ENCODE measurements around the gene TMEM203.

- no peak for TF ChIP-seq CTCF (IDR thresholded peaks at IDR 0.05; ENCODE audit: low read depth, low read length)
- no peak for TF ChIP-seq EZH2phosphoT487 (IDR thresholded peaks at IDR 0.05; ENCODE audit: low read depth)
Observed at GRCh38 chr9:137168904-137169856, 36.3 kb downstream of the TMEM203 start.

All from OCI-LY3 (cell line).